ENCODE data around the gene HRH2.
"Not testable (repeated sequence)": the region's sequence is repeated elsewhere in the genome, so short reads cannot be mapped to it uniquely, and the experiment has no call there.

Gene HRH2

GRCh38 chr5:175715627-175716522 lies 58.0 kb downstream of the HRH2 start:
- Histone ChIP-seq H3K4me3 (ENCODE audit: low read length in 2 of 2) (no peak overlapping the region), H3K9me3 (replicated peaks in 1 of 2; ENCODE audit: control insufficient read depth in 2 of 2, insufficient read depth in 1 of 2, low read depth in 1 of 2, low read length in 2 of 2) (peaks cover 0 to 1% of the 10 kb centered on the region in 2 donors), H2BK15ac (ENCODE audit: low read length) (no peak overlapping the region), H3K18ac (ENCODE audit: low read length) (no peak overlapping the region), H3K4me2 (ENCODE audit: insufficient read depth, low read length, poor library complexity, severe bottlenecking) (no peak overlapping the region), H2AFZ (ENCODE audit: low read length) (no peak overlapping the region), H3K27ac (replicated peaks; ENCODE audit: low read length) (no peak overlapping the region), H3K4ac (ENCODE audit: low read length) (no peak overlapping the region), H3K4me1 (ENCODE audit: control insufficient read depth in 2 of 2, insufficient read depth in 1 of 2, low read depth in 1 of 2, low read length in 2 of 2) (no peaks in the 10 kb centered on the region), H2BK120ac (ENCODE audit: low read depth, low read length) (no peak overlapping the region), H2BK5ac (ENCODE audit: low read length) (no peak overlapping the region), H2AK5ac (ENCODE audit: low read depth, low read length) (no peak overlapping the region), H2BK12ac (ENCODE audit: low read length) (no peak overlapping the region), H3K36me3 (replicated peaks in 1 of 2; ENCODE audit: control insufficient read depth in 2 of 2, insufficient read depth in 2 of 2, low read length in 2 of 2) (no peaks in the 10 kb centered on the region), H3K9ac (ENCODE audit: low read depth, low read length, poor library complexity) (no peak overlapping the region), H3K27me3 (ENCODE audit: control insufficient read depth in 3 of 3, insufficient read depth in 3 of 3, low read depth in 1 of 3, low read length in 3 of 3) (peaks cover 0 to 3% (median 0%) of the 10 kb centered on the region in 3 experiments), H4K8ac (ENCODE audit: low read depth, low read length) (no peak overlapping the region), H4K91ac (ENCODE audit: low read depth, low read length, poor library complexity) (no peak overlapping the region), H3K23ac (ENCODE audit: low read depth, low read length, poor library complexity) (no peak overlapping the region), H3K14ac (ENCODE audit: low read length) (no peak overlapping the region), H3K79me1 (ENCODE audit: low read depth, low read length) (peaks cover 2% of the 10 kb centered on the region)
- no CpG with 5 or more reads among the region's 10 CpGs for WGBS, 2 donors (ENCODE audit: extremely low coverage in 2 of 2, insufficient read length in 2 of 2, insufficient replicate concordance in 1 of 2)
- no peak for DNase-seq (ENCODE audit: low spot score)

GRCh38 chr5:175717837-175718236 lies 60.0 kb downstream of the HRH2 start:
- H3K23ac ChIP-seq (ENCODE audit: low read depth, low read length, poor library complexity) = no peak overlapping the region
- H3K14ac ChIP-seq (ENCODE audit: low read length) = no peak overlapping the region
- no peak overlapping the region for H2BK120ac ChIP-seq (ENCODE audit: low read depth, low read length)
- H3K4me1 ChIP-seq (ENCODE audit: control insufficient read depth in 2 of 2, insufficient read depth in 1 of 2, low read depth in 1 of 2, low read length in 2 of 2) = no peaks in the 10 kb centered on the region
- H2BK5ac ChIP-seq (ENCODE audit: low read length) = no peak overlapping the region
- H3K18ac ChIP-seq (ENCODE audit: low read length) = no peak overlapping the region
- H2AK5ac ChIP-seq (ENCODE audit: low read depth, low read length) = no peak overlapping the region
- no peak overlapping the region for H2AFZ ChIP-seq (ENCODE audit: low read length)
- H3K4ac ChIP-seq (ENCODE audit: low read length) = no peak overlapping the region
- no peaks in the 10 kb centered on the region for H3K36me3 ChIP-seq (replicated peaks in 1 of 2; ENCODE audit: control insufficient read depth in 2 of 2, insufficient read depth in 2 of 2, low read length in 2 of 2)
- no CpG with 5 or more reads among the region's 3 CpGs for WGBS, 2 donors (ENCODE audit: extremely low coverage in 2 of 2, insufficient read length in 2 of 2, insufficient replicate concordance in 1 of 2)
- DNase-seq (ENCODE audit: low spot score) = no peak
- no peak overlapping the region for H2BK15ac ChIP-seq (ENCODE audit: low read length)
- no peaks in the 10 kb centered on the region for H3K79me1 ChIP-seq (ENCODE audit: low read depth, low read length)
- no peaks in the 10 kb centered on the region for H3K27me3 ChIP-seq (ENCODE audit: control insufficient read depth in 3 of 3, insufficient read depth in 3 of 3, low read depth in 1 of 3, low read length in 3 of 3)
- no peak overlapping the region for H3K4me2 ChIP-seq (ENCODE audit: insufficient read depth, low read length, poor library complexity, severe bottlenecking)
- no peak overlapping the region for H4K8ac ChIP-seq (ENCODE audit: low read depth, low read length)
- no peak overlapping the region for H2BK12ac ChIP-seq (ENCODE audit: low read length)
- H3K27ac ChIP-seq (replicated peaks; ENCODE audit: low read length) = no peak overlapping the region
- H4K91ac ChIP-seq (ENCODE audit: low read depth, low read length, poor library complexity) = no peak overlapping the region
- H3K4me3 ChIP-seq (ENCODE audit: low read length in 2 of 2) = no peak overlapping the region
- H3K9ac ChIP-seq (ENCODE audit: low read depth, low read length, poor library complexity) = no peak overlapping the region
- H3K9me3 ChIP-seq (replicated peaks in 1 of 2; ENCODE audit: control insufficient read depth in 2 of 2, insufficient read depth in 1 of 2, low read depth in 1 of 2, low read length in 2 of 2) = peaks cover 0 to 1% of the 10 kb centered on the region in 2 donors

DNA sequence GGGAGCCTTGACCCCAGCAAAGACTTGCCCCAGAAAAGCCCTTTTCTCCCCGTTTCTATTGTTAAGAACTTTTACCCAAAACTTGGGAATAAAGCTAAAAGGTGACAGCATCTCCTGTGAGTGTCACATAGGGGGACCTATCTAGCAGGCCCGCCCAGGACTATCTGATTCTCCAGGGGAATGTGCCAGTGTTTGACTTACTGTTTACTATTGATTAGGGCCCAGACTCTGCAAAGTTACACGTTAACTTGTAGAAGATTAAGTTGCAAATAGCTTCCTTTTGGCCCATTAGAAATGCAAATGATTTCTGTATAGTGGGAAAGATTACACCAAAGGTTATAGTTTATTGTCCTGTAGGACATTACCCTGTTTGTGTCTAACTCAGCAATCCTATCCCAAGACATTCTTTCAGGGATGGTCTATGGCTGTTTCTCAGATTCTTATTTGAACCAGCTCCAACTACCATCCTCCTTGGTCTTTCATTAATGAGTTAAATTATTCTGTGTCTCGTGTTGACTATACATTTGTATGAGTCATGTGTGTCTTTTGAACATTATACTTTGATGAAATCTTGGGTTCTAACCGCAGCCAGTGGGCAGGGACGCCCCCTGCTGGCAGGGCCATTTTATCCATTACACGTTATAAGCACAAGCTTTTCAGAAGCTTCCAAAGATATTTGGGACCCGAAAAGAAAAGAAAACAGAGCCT lies 60.7 kb downstream of the HRH2 start:
- no peak overlapping the region for H3K4me3 ChIP-seq (ENCODE audit: low read length in 2 of 2)
- H2AK5ac ChIP-seq (ENCODE audit: low read depth, low read length) = no peak overlapping the region
- no peak overlapping the region for H3K9ac ChIP-seq (ENCODE audit: low read depth, low read length, poor library complexity)
- H3K18ac ChIP-seq (ENCODE audit: low read length) = no peak overlapping the region
- H3K14ac ChIP-seq (ENCODE audit: low read length) = no peak overlapping the region
- H3K27ac ChIP-seq (replicated peaks; ENCODE audit: low read length) = no peak overlapping the region
- H3K4me2 ChIP-seq (ENCODE audit: insufficient read depth, low read length, poor library complexity, severe bottlenecking) = no peak overlapping the region
- H2BK15ac ChIP-seq (ENCODE audit: low read length) = no peak overlapping the region
- H3K9me3 ChIP-seq (replicated peaks in 1 of 2; ENCODE audit: control insufficient read depth in 2 of 2, insufficient read depth in 1 of 2, low read depth in 1 of 2, low read length in 2 of 2) = peaks cover 0 to 1% of the 10 kb centered on the region in 2 donors
- H3K79me1 ChIP-seq (ENCODE audit: low read depth, low read length) = no peaks in the 10 kb centered on the region
- H4K91ac ChIP-seq (ENCODE audit: low read depth, low read length, poor library complexity) = no peak overlapping the region
- no peak overlapping the region for H3K23ac ChIP-seq (ENCODE audit: low read depth, low read length, poor library complexity)
- H3K4me1 ChIP-seq (ENCODE audit: control insufficient read depth in 2 of 2, insufficient read depth in 1 of 2, low read depth in 1 of 2, low read length in 2 of 2) = no peaks in the 10 kb centered on the region
- H2BK5ac ChIP-seq (ENCODE audit: low read length) = no peak overlapping the region
- no peak overlapping the region for H2BK12ac ChIP-seq (ENCODE audit: low read length)
- no peak overlapping the region for H3K4ac ChIP-seq (ENCODE audit: low read length)
- H3K27me3 ChIP-seq (ENCODE audit: control insufficient read depth in 3 of 3, insufficient read depth in 3 of 3, low read depth in 1 of 3, low read length in 3 of 3) = no peaks in the 10 kb centered on the region
- H2BK120ac ChIP-seq (ENCODE audit: low read depth, low read length) = no peak overlapping the region
- no peak overlapping the region for H2AFZ ChIP-seq (ENCODE audit: low read length)
- no CpG with 5 or more reads among the region's 8 CpGs for whole genome bisulfite sequencing, 2 donors (ENCODE audit: extremely low coverage in 2 of 2, insufficient read length in 2 of 2, insufficient replicate concordance in 1 of 2)
- no peaks in the 10 kb centered on the region for H3K36me3 ChIP-seq (replicated peaks in 1 of 2; ENCODE audit: control insufficient read depth in 2 of 2, insufficient read depth in 2 of 2, low read length in 2 of 2)
- H4K8ac ChIP-seq (ENCODE audit: low read depth, low read length) = no peak overlapping the region
- peak; percentile 17 for DNase-seq (ENCODE audit: low spot score)

- not testable (repeated sequence) for H3K23ac ChIP-seq (ENCODE audit: low read depth, low read length, poor library complexity); H3K4me3 ChIP-seq (ENCODE audit: low read length in 2 of 2); H3K4ac ChIP-seq (ENCODE audit: low read length); H3K9me3 ChIP-seq (replicated peaks in 1 of 2; ENCODE audit: control insufficient read depth in 2 of 2, insufficient read depth in 1 of 2, low read depth in 1 of 2, low read length in 2 of 2); H2AFZ ChIP-seq (ENCODE audit: low read length); H3K79me1 ChIP-seq (ENCODE audit: low read depth, low read length); H4K91ac ChIP-seq (ENCODE audit: low read depth, low read length, poor library complexity); H2AK5ac ChIP-seq (ENCODE audit: low read depth, low read length); H3K27me3 ChIP-seq (ENCODE audit: control insufficient read depth in 3 of 3, insufficient read depth in 3 of 3, low read depth in 1 of 3, low read length in 3 of 3); H4K8ac ChIP-seq (ENCODE audit: low read depth, low read length); H3K4me2 ChIP-seq (ENCODE audit: insufficient read depth, low read length, poor library complexity, severe bottlenecking); H2BK12ac ChIP-seq (ENCODE audit: low read length); H2BK5ac ChIP-seq (ENCODE audit: low read length); DNase-seq (ENCODE audit: low spot score); H3K14ac ChIP-seq (ENCODE audit: low read length); H2BK15ac ChIP-seq (ENCODE audit: low read length); H3K27ac ChIP-seq (replicated peaks; ENCODE audit: low read length); H3K18ac ChIP-seq (ENCODE audit: low read length); H3K36me3 ChIP-seq (replicated peaks in 1 of 2; ENCODE audit: control insufficient read depth in 2 of 2, insufficient read depth in 2 of 2, low read length in 2 of 2); H2BK120ac ChIP-seq (ENCODE audit: low read depth, low read length); H3K4me1 ChIP-seq (ENCODE audit: control insufficient read depth in 2 of 2, insufficient read depth in 1 of 2, low read depth in 1 of 2, low read length in 2 of 2); H3K9ac ChIP-seq (ENCODE audit: low read depth, low read length, poor library complexity)
- no CpG with 5 or more reads among the region's 8 CpGs for WGBS, 2 donors (ENCODE audit: extremely low coverage in 2 of 2, insufficient read length in 2 of 2, insufficient replicate concordance in 1 of 2)
Observed at GRCh38 chr5:175719109-175719432, 61.2 kb downstream of the HRH2 start.
